ENCODE data around the gene SVEP1.

SVEP1 gene

GRCh38 chr9:110343551-110343950 is 236.0 kb downstream of the SVEP1 start:
- no peak overlapping the region for H3K4me3 ChIP-seq (ENCODE audit: low read length)
- no peaks in the 10 kb centered on the region for H3K36me3 ChIP-seq (ENCODE audit: control insufficient read depth, low read length)
- H3K4me1 ChIP-seq (ENCODE audit: control insufficient read depth, low read length), result no peaks in the 10 kb centered on the region
- no peaks in the 10 kb centered on the region for H4K20me1 ChIP-seq (ENCODE audit: control insufficient read depth, insufficient read depth, low read depth, low read length)
- H3K9me3 ChIP-seq (ENCODE audit: control insufficient read depth, insufficient read depth, low read length), result no peaks in the 10 kb centered on the region
- H3K4me2 ChIP-seq (ENCODE audit: low read length), result no peak overlapping the region
- no peaks in the 10 kb centered on the region for H3K9me2 ChIP-seq (replicated peaks; ENCODE audit: control insufficient read depth, low read length)
- H3K27me3 ChIP-seq (ENCODE audit: control insufficient read depth, low read length), result no peaks in the 10 kb centered on the region
- no peak overlapping the region for H3K27ac ChIP-seq (ENCODE audit: low read depth, low read length)
- no peaks in the 10 kb centered on the region for H3F3A ChIP-seq (ENCODE audit: control insufficient read depth, insufficient read depth)
- TF ChIP-seq, protein P1, sequence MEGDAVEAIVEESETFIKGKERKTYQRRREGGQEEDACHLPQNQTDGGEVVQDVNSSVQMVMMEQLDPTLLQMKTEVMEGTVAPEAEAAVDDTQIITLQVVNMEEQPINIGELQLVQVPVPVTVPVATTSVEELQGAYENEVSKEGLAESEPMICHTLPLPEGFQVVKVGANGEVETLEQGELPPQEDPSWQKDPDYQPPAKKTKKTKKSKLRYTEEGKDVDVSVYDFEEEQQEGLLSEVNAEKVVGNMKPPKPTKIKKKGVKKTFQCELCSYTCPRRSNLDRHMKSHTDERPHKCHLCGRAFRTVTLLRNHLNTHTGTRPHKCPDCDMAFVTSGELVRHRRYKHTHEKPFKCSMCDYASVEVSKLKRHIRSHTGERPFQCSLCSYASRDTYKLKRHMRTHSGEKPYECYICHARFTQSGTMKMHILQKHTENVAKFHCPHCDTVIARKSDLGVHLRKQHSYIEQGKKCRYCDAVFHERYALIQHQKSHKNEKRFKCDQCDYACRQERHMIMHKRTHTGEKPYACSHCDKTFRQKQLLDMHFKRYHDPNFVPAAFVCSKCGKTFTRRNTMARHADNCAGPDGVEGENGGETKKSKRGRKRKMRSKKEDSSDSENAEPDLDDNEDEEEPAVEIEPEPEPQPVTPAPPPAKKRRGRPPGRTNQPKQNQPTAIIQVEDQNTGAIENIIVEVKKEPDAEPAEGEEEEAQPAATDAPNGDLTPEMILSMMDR (IDR thresholded peaks at IDR 0.05; ENCODE audit: low read depth, low read length, poor library complexity, severe bottlenecking), result no peak
- no peak for TF ChIP-seq EZH2phosphoT487 (IDR thresholded peaks at IDR 0.05; ENCODE audit: borderline replicate concordance, low read length)
- no peaks in the 10 kb centered on the region for H3K79me2 ChIP-seq (ENCODE audit: control insufficient read depth, low read length)

- Histone ChIP-seq H3K4me1 (ENCODE audit: control insufficient read depth, low read length) (no peaks in the 10 kb centered on the region), H3K79me2 (ENCODE audit: control insufficient read depth, low read length) (no peaks in the 10 kb centered on the region), H3K27ac (ENCODE audit: low read depth, low read length) (no peak overlapping the region), H3K9me2 (replicated peaks; ENCODE audit: control insufficient read depth, low read length) (no peaks in the 10 kb centered on the region), H3K9me3 (ENCODE audit: control insufficient read depth, insufficient read depth, low read length) (no peaks in the 10 kb centered on the region), H4K20me1 (ENCODE audit: control insufficient read depth, insufficient read depth, low read depth, low read length) (no peaks in the 10 kb centered on the region), H3K27me3 (ENCODE audit: control insufficient read depth, low read length) (no peaks in the 10 kb centered on the region), H3K4me3 (ENCODE audit: low read length) (no peak overlapping the region), H3K36me3 (ENCODE audit: control insufficient read depth, low read length) (no peaks in the 10 kb centered on the region), H3K4me2 (ENCODE audit: low read length) (no peak overlapping the region), H3F3A (ENCODE audit: control insufficient read depth, insufficient read depth) (no peaks in the 10 kb centered on the region)
- TF ChIP-seq, protein P1 (IDR thresholded peaks at IDR 0.05; ENCODE audit: low read depth, low read length, poor library complexity, severe bottlenecking), result peak; percentile 26
- no peak for TF ChIP-seq EZH2phosphoT487 (IDR thresholded peaks at IDR 0.05; ENCODE audit: borderline replicate concordance, low read length)
These were observed 239.2 kb downstream of the SVEP1 start for GRCh38 chr9:110340306-110340705.

GRCh38 chr9:110338143-110338542 is 241.4 kb downstream of the SVEP1 start:
- no peak overlapping the region for H3K27ac ChIP-seq (ENCODE audit: low read depth, low read length)
- H3K79me2 ChIP-seq (ENCODE audit: control insufficient read depth, low read length), result no peaks in the 10 kb centered on the region
- H3K9me2 ChIP-seq (replicated peaks; ENCODE audit: control insufficient read depth, low read length), result no peaks in the 10 kb centered on the region
- H3K4me3 ChIP-seq (ENCODE audit: low read length), result no peak overlapping the region
- no peaks in the 10 kb centered on the region for H3K27me3 ChIP-seq (ENCODE audit: control insufficient read depth, low read length)
- no peaks in the 10 kb centered on the region for H3K36me3 ChIP-seq (ENCODE audit: control insufficient read depth, low read length)
- no peaks in the 10 kb centered on the region for H3K4me1 ChIP-seq (ENCODE audit: control insufficient read depth, low read length)
- TF ChIP-seq, protein P1 (IDR thresholded peaks at IDR 0.05; ENCODE audit: low read depth, low read length, poor library complexity, severe bottlenecking), result no peak
- TF ChIP-seq EZH2phosphoT487 (IDR thresholded peaks at IDR 0.05; ENCODE audit: borderline replicate concordance, low read length), result no peak
- no peaks in the 10 kb centered on the region for H4K20me1 ChIP-seq (ENCODE audit: control insufficient read depth, insufficient read depth, low read depth, low read length)
- no peak overlapping the region for H3K4me2 ChIP-seq (ENCODE audit: low read length)
- H3K9me3 ChIP-seq (ENCODE audit: control insufficient read depth, insufficient read depth, low read length), result no peaks in the 10 kb centered on the region
- H3F3A ChIP-seq (ENCODE audit: control insufficient read depth, insufficient read depth), result no peaks in the 10 kb centered on the region

DNA sequence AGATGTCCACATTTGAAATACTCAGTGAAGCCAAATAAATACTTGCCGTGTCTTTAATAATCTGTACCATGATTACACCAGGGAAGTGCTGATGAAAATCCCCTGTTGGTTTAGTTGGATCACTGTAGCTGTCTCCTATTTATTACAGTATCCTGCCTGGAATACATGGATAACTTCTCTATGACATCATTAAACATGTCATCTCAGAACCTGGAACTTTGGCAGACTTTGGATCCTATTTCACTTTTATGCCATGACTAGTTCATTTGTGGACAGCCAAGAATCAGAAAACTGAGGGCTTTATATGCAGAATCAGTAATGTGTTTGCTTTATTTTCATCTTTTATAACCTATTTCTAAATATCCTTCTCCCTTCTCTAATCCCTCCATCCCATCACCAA is 241.8 kb downstream of the SVEP1 start, which contains the start of gene TXNDC8:
Gene TXNDC8, minus strand, starts transcription at position 137 of the 400 bp plus-strand sequence.
- no peaks in the 10 kb centered on the region for H3K36me3 ChIP-seq (ENCODE audit: control insufficient read depth, low read length)
- TF ChIP-seq, protein P1 (IDR thresholded peaks at IDR 0.05; ENCODE audit: low read depth, low read length, poor library complexity, severe bottlenecking), result no peak
- no peak for TF ChIP-seq EZH2phosphoT487 (IDR thresholded peaks at IDR 0.05; ENCODE audit: borderline replicate concordance, low read length)
- H3K4me2 ChIP-seq (ENCODE audit: low read length), result no peak within 1 kb of the TSS
- H3K4me1 ChIP-seq (ENCODE audit: control insufficient read depth, low read length), result no peaks in the 10 kb centered on the region
- H3K4me3 ChIP-seq (ENCODE audit: low read length), result no peak within 1 kb of the TSS
- no peaks in the 10 kb centered on the region for H4K20me1 ChIP-seq (ENCODE audit: control insufficient read depth, insufficient read depth, low read depth, low read length)
- H3K27me3 ChIP-seq (ENCODE audit: control insufficient read depth, low read length), result no peaks in the 10 kb centered on the region
- H3K27ac ChIP-seq (ENCODE audit: low read depth, low read length), result no peak within 1 kb of the TSS
- H3K9me2 ChIP-seq (replicated peaks; ENCODE audit: control insufficient read depth, low read length), result no peaks in the 10 kb centered on the region
- no peaks in the 10 kb centered on the region for H3F3A ChIP-seq (ENCODE audit: control insufficient read depth, insufficient read depth)
- no peaks in the 10 kb centered on the region for H3K9me3 ChIP-seq (ENCODE audit: control insufficient read depth, insufficient read depth, low read length)
- H3K79me2 ChIP-seq (ENCODE audit: control insufficient read depth, low read length), result no peaks in the 10 kb centered on the region

Measured in DOHH2 (cell line).